Measurements from ENCODE around the gene ARMH4.

ARMH4 gene

DNA sequence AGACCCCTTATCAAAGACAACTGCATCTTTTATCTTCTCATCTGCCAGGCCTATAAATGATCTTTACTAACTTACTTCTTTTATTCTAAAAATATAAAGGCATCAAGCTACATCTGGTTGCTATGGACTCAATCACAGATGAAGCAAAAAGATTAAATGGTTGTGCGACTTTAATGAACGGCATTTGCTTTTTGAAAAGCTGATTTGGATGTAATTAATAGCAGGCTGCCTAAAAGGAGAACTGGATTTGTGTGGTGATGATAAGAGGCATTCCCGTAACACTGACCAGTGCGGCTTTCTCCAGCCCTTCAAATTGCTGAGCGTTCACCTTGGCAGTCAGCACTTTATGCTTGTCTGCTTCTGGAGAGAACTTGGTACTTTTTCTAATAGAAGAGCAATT, 103.8 kb downstream of the ARMH4 start:
- H3K27me3 ChIP-seq (ENCODE audit: control insufficient read depth, low read length): no peaks in the 10 kb centered on the region
- no peak overlapping the region for H3K27ac ChIP-seq (ENCODE audit: low read depth, low read length)
- TF ChIP-seq, protein P1, sequence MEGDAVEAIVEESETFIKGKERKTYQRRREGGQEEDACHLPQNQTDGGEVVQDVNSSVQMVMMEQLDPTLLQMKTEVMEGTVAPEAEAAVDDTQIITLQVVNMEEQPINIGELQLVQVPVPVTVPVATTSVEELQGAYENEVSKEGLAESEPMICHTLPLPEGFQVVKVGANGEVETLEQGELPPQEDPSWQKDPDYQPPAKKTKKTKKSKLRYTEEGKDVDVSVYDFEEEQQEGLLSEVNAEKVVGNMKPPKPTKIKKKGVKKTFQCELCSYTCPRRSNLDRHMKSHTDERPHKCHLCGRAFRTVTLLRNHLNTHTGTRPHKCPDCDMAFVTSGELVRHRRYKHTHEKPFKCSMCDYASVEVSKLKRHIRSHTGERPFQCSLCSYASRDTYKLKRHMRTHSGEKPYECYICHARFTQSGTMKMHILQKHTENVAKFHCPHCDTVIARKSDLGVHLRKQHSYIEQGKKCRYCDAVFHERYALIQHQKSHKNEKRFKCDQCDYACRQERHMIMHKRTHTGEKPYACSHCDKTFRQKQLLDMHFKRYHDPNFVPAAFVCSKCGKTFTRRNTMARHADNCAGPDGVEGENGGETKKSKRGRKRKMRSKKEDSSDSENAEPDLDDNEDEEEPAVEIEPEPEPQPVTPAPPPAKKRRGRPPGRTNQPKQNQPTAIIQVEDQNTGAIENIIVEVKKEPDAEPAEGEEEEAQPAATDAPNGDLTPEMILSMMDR (IDR thresholded peaks at IDR 0.05; ENCODE audit: low read depth, low read length, poor library complexity, severe bottlenecking): no peak
- no peak for TF ChIP-seq EZH2phosphoT487 (IDR thresholded peaks at IDR 0.05; ENCODE audit: borderline replicate concordance, low read length)
- no peaks in the 10 kb centered on the region for H3F3A ChIP-seq (ENCODE audit: control insufficient read depth, insufficient read depth)
- no peaks in the 10 kb centered on the region for H3K9me2 ChIP-seq (replicated peaks; ENCODE audit: control insufficient read depth, low read length)
- H3K4me1 ChIP-seq (ENCODE audit: control insufficient read depth, low read length): no peaks in the 10 kb centered on the region
- H3K4me2 ChIP-seq (ENCODE audit: low read length): no peak overlapping the region
- no peaks in the 10 kb centered on the region for H4K20me1 ChIP-seq (ENCODE audit: control insufficient read depth, insufficient read depth, low read depth, low read length)
- no peak overlapping the region for H3K4me3 ChIP-seq (ENCODE audit: low read length)
- H3K36me3 ChIP-seq (ENCODE audit: control insufficient read depth, low read length): no peaks in the 10 kb centered on the region
- no peaks in the 10 kb centered on the region for H3K79me2 ChIP-seq (ENCODE audit: control insufficient read depth, low read length)
- H3K9me3 ChIP-seq (ENCODE audit: control insufficient read depth, insufficient read depth, low read length): no peaks in the 10 kb centered on the region

DNA sequence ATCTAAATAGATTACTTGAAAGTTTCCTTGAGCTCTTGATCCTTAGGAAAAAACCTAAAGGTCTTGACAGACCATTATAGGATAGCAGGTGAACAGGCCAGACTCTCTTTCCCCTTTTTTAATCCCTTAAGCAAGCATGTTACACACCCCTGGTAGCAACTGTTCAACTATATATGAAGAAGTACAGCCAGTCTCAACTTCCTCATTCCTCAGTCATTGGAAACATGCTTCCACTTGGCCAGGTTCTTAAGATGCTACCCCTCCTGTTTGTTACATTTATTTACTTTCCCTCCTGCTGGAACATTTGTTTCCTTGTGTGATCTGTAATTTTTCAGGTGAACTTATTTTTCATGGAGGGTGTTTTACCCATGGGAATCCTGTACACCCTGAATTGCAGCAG, 124.1 kb downstream of the ARMH4 start:
- H3F3A ChIP-seq (ENCODE audit: control insufficient read depth, insufficient read depth): no peaks in the 10 kb centered on the region
- H3K9me2 ChIP-seq (replicated peaks; ENCODE audit: control insufficient read depth, low read length): no peaks in the 10 kb centered on the region
- H3K4me2 ChIP-seq (ENCODE audit: low read length): no peak overlapping the region
- H3K27ac ChIP-seq (ENCODE audit: low read depth, low read length): no peak overlapping the region
- no peak for TF ChIP-seq EZH2phosphoT487 (IDR thresholded peaks at IDR 0.05; ENCODE audit: borderline replicate concordance, low read length)
- TF ChIP-seq, protein P1 (IDR thresholded peaks at IDR 0.05; ENCODE audit: low read depth, low read length, poor library complexity, severe bottlenecking): no peak
- H3K4me1 ChIP-seq (ENCODE audit: control insufficient read depth, low read length): no peaks in the 10 kb centered on the region
- no peaks in the 10 kb centered on the region for H4K20me1 ChIP-seq (ENCODE audit: control insufficient read depth, insufficient read depth, low read depth, low read length)
- no peaks in the 10 kb centered on the region for H3K9me3 ChIP-seq (ENCODE audit: control insufficient read depth, insufficient read depth, low read length)
- H3K79me2 ChIP-seq (ENCODE audit: control insufficient read depth, low read length): no peaks in the 10 kb centered on the region
- H3K4me3 ChIP-seq (ENCODE audit: low read length): no peak overlapping the region
- H3K27me3 ChIP-seq (ENCODE audit: control insufficient read depth, low read length): no peaks in the 10 kb centered on the region
- no peaks in the 10 kb centered on the region for H3K36me3 ChIP-seq (ENCODE audit: control insufficient read depth, low read length)

- TF ChIP-seq, protein P1 (IDR thresholded peaks at IDR 0.05; ENCODE audit: low read depth, low read length, poor library complexity, severe bottlenecking): no peak
- no peak for TF ChIP-seq EZH2phosphoT487 (IDR thresholded peaks at IDR 0.05; ENCODE audit: borderline replicate concordance, low read length)
- Histone ChIP-seq H3K27me3 (ENCODE audit: control insufficient read depth, low read length) (no peaks in the 10 kb centered on the region), H3K9me3 (ENCODE audit: control insufficient read depth, insufficient read depth, low read length) (no peaks in the 10 kb centered on the region), H4K20me1 (ENCODE audit: control insufficient read depth, insufficient read depth, low read depth, low read length) (no peaks in the 10 kb centered on the region), H3K4me3 (ENCODE audit: low read length) (no peak overlapping the region), H3K9me2 (replicated peaks; ENCODE audit: control insufficient read depth, low read length) (no peaks in the 10 kb centered on the region), H3K27ac (ENCODE audit: low read depth, low read length) (no peak overlapping the region), H3K4me2 (ENCODE audit: low read length) (no peak overlapping the region), H3F3A (ENCODE audit: control insufficient read depth, insufficient read depth) (no peaks in the 10 kb centered on the region), H3K36me3 (ENCODE audit: control insufficient read depth, low read length) (no peaks in the 10 kb centered on the region), H3K79me2 (ENCODE audit: control insufficient read depth, low read length) (no peaks in the 10 kb centered on the region), H3K4me1 (ENCODE audit: control insufficient read depth, low read length) (no peaks in the 10 kb centered on the region)
Measured at GRCh38 chr14:58026967-58027366, 125.0 kb downstream of the ARMH4 start.

GRCh38 chr14:58026219-58026618, 125.8 kb downstream of the ARMH4 start:
- Histone ChIP-seq H3F3A (ENCODE audit: control insufficient read depth, insufficient read depth) (no peaks in the 10 kb centered on the region), H3K9me3 (ENCODE audit: control insufficient read depth, insufficient read depth, low read length) (no peaks in the 10 kb centered on the region), H3K36me3 (ENCODE audit: control insufficient read depth, low read length) (no peaks in the 10 kb centered on the region), H3K9me2 (replicated peaks; ENCODE audit: control insufficient read depth, low read length) (no peaks in the 10 kb centered on the region), H3K79me2 (ENCODE audit: control insufficient read depth, low read length) (no peaks in the 10 kb centered on the region), H3K27me3 (ENCODE audit: control insufficient read depth, low read length) (no peaks in the 10 kb centered on the region), H3K4me3 (ENCODE audit: low read length) (no peak overlapping the region), H3K4me1 (ENCODE audit: control insufficient read depth, low read length) (no peaks in the 10 kb centered on the region), H3K4me2 (ENCODE audit: low read length) (no peak overlapping the region), H4K20me1 (ENCODE audit: control insufficient read depth, insufficient read depth, low read depth, low read length) (no peaks in the 10 kb centered on the region), H3K27ac (ENCODE audit: low read depth, low read length) (no peak overlapping the region)
- TF ChIP-seq, protein P1 (IDR thresholded peaks at IDR 0.05; ENCODE audit: low read depth, low read length, poor library complexity, severe bottlenecking): no peak
- TF ChIP-seq EZH2phosphoT487 (IDR thresholded peaks at IDR 0.05; ENCODE audit: borderline replicate concordance, low read length): no peak

All from DOHH2 (cell line).